Neuronal stem cell (in vitro differentiated cells): Measurements from ENCODE around the gene KLHL21.

Experiments
- DNase-seq: peaks from one replicate; pipeline ENCODE4 v3.0.0-alpha.2; 2013; ENCODE audit warnings: low spot score
- H2AFZ ChIP-seq: one replicate; pipeline ENCODE4 v1.6.1; 2013; ENCODE audit warnings: mild to moderate bottlenecking, low read length, inconsistent platforms
- H2AK5ac ChIP-seq: 2 replicates; pipeline ENCODE4 v1.6.1; 2013; ENCODE audit warnings: low read depth, mild to moderate bottlenecking, inconsistent platforms, low read length, moderate library complexity, mixed read lengths
- H2BK120ac ChIP-seq: 2 replicates; pipeline ENCODE4 v1.6.1; 2013; ENCODE audit warnings: low read depth, mild to moderate bottlenecking, inconsistent platforms, low read length, moderate library complexity, mixed read lengths
- H2BK12ac ChIP-seq: one replicate; pipeline ENCODE4 v1.6.1; 2013; ENCODE audit warnings: low read length, inconsistent platforms
- H2BK15ac ChIP-seq: 2 replicates; pipeline ENCODE4 v1.6.1; 2013; ENCODE audit warnings: mild to moderate bottlenecking, low read length, inconsistent platforms, mixed read lengths
- H2BK5ac ChIP-seq: one replicate; pipeline ENCODE4 v1.6.1; 2013; ENCODE audit warnings: inconsistent platforms, mild to moderate bottlenecking, low read length, moderate library complexity
- H3K14ac ChIP-seq: one replicate; pipeline ENCODE4 v1.6.1; 2013; ENCODE audit warnings: low read length, inconsistent platforms
- H3K18ac ChIP-seq: 2 replicates; pipeline ENCODE4 v1.6.1; 2013; ENCODE audit warnings: low read length, inconsistent platforms
- H3K23ac ChIP-seq: 2 replicates; pipeline ENCODE4 v1.6.1; 2013; ENCODE audit warnings: low read depth, mild to moderate bottlenecking, mixed read lengths, low read length, inconsistent platforms; ENCODE audit not compliant: poor library complexity
- H3K27ac ChIP-seq: replicated peaks from 3 replicates; pipeline ENCODE4 v1.5.1; 2013; ENCODE audit warnings: low read length, inconsistent platforms
- H3K27me3 ChIP-seq, 3 experiments: 2 replicates each; pipeline ENCODE4 v1.6.1; 2013; ENCODE audit warnings: low read length in 3 of 3, mild to moderate bottlenecking in 2 of 3, inconsistent platforms in 1 of 3, low read depth in 1 of 3, mixed read lengths in 1 of 3, moderate library complexity in 1 of 3; ENCODE audit not compliant: control insufficient read depth in 3 of 3, insufficient read depth in 3 of 3
- H3K36me3 ChIP-seq, 2 donors: replicated peaks in 1 of 2; 2 replicates each; pipeline ENCODE4 v1.6.1; 2013; ENCODE audit warnings: low read length in 2 of 2; ENCODE audit not compliant: control insufficient read depth in 2 of 2, insufficient read depth in 2 of 2
- H3K4ac ChIP-seq: 2 replicates; pipeline ENCODE4 v1.6.1; 2013; ENCODE audit warnings: inconsistent platforms, mild to moderate bottlenecking, low read length, moderate library complexity
- H3K4me1 ChIP-seq, 2 donors: 1 replicate in 1 of 2; 2 replicates in 1 of 2; pipeline ENCODE4 v1.6.1; 2013; ENCODE audit warnings: low read length in 2 of 2, low read depth in 1 of 2; ENCODE audit not compliant: control insufficient read depth in 2 of 2, insufficient read depth in 1 of 2
- H3K4me2 ChIP-seq: one replicate; pipeline ENCODE4 v1.6.1; 2013; ENCODE audit warnings: mild to moderate bottlenecking, low read length, inconsistent platforms; ENCODE audit not compliant: insufficient read depth, poor library complexity, severe bottlenecking
- H3K4me3 ChIP-seq, 2 donors: 2 replicates each; pipeline ENCODE4 v1.5.1; 2013; ENCODE audit warnings: low read length in 2 of 2, mild to moderate bottlenecking in 2 of 2, inconsistent platforms in 1 of 2, moderate library complexity in 1 of 2
- H3K79me1 ChIP-seq: one replicate; pipeline ENCODE4 v1.6.1; 2013; ENCODE audit warnings: low read depth, mild to moderate bottlenecking, inconsistent platforms, low read length, moderate library complexity
- H3K9ac ChIP-seq: one replicate; pipeline ENCODE4 v1.6.1; 2013; ENCODE audit warnings: mild to moderate bottlenecking, low read depth, low read length, inconsistent platforms; ENCODE audit not compliant: poor library complexity
- H3K9me3 ChIP-seq, 2 donors: replicated peaks in 1 of 2; 2 replicates each; pipeline versions ENCODE3 to v1.6.1; 2013; ENCODE audit warnings: low read length in 2 of 2, mild to moderate bottlenecking in 2 of 2, inconsistent platforms in 1 of 2, low read depth in 1 of 2, mixed read lengths in 1 of 2, moderate library complexity in 1 of 2; ENCODE audit not compliant: control insufficient read depth in 2 of 2, insufficient read depth in 1 of 2
- H4K8ac ChIP-seq: one replicate; pipeline ENCODE4 v1.6.1; 2013; ENCODE audit warnings: low read depth, mild to moderate bottlenecking, inconsistent platforms, low read length, moderate library complexity
- H4K91ac ChIP-seq: one replicate; pipeline ENCODE4 v1.6.1; 2013; ENCODE audit warnings: low read length, low read depth, mild to moderate bottlenecking, inconsistent platforms; ENCODE audit not compliant: poor library complexity
- WGBS, 2 donors: extraction: QIAGEN DNeasy Blood & Tissue Kit; methylation state at CpG; one replicate each; pipeline ENCODE4 v1.1.7; 2013; ENCODE audit warnings: missing lambda C conversion rate in 2 of 2, mixed read lengths in 1 of 2; ENCODE audit not compliant: insufficient read length in 2 of 2, insufficient replicate concordance in 1 of 2; ENCODE audit errors: extremely low coverage in 2 of 2; 5-methylcytosine and 5-hydroxymethylcytosine counted together

Gene KLHL21

GRCh38 chr1:6603915-6604558, 1.4 kb upstream of the KLHL21 start:
- Histone ChIP-seq H3K4me3 (peak overlapping the region in 1 of 2 donors; percentile 68), H3K27ac (peak overlapping the region; percentile 96)

GRCh38 chr1:6603238-6603914, 707 bp upstream of the KLHL21 start:
- H2BK5ac ChIP-seq, result peak overlapping the region; percentile 77
- peaks cover 4 to 11% of the 10 kb centered on the region in 2 donors for H3K36me3 ChIP-seq
- peak overlapping the region; percentile 94 for H2BK120ac ChIP-seq
- peak overlapping the region; percentile 81 for H2AFZ ChIP-seq
- peak overlapping the region; percentile 37 for H2AK5ac ChIP-seq
- H3K18ac ChIP-seq, result peak overlapping the region; percentile 98
- peak overlapping the region; percentile 97 for H3K4me2 ChIP-seq
- H3K14ac ChIP-seq, result peak overlapping the region; percentile 56
- no peaks in the 10 kb centered on the region for H3K9me3 ChIP-seq
- peaks cover 17 to 19% of the 10 kb centered on the region in 2 donors for H3K4me1 ChIP-seq
- peak overlapping the region; percentile 80 for H3K23ac ChIP-seq
- peak overlapping the region; percentile 76 for H3K4ac ChIP-seq
- WGBS, 2 donors, result no CpG with 5 or more reads among the region's 36 CpGs
- peak overlapping the region; percentile 43 for H4K8ac ChIP-seq
- peaks cover 0 to 6% (median 0%) of the 10 kb centered on the region in 3 experiments for H3K27me3 ChIP-seq
- peak overlapping the region; percentile 68 to 76 for H3K4me3 ChIP-seq
- peak; percentile 67 for DNase-seq
- peak overlapping the region; percentile 41 for H2BK12ac ChIP-seq
- peaks cover 23% of the 10 kb centered on the region for H3K79me1 ChIP-seq
- peak overlapping the region; percentile 96 for H3K27ac ChIP-seq
- peak overlapping the region; percentile 32 for H3K9ac ChIP-seq
- H4K91ac ChIP-seq, result no peak overlapping the region
- peak overlapping the region; percentile 8 for H2BK15ac ChIP-seq

More at GRCh38 chr1:6603915-6604558, 1.4 kb upstream of the KLHL21 start:
- peak overlapping the region; percentile 97 for H3K4me2 ChIP-seq
- H3K9ac ChIP-seq, result peak overlapping the region; percentile 32
- H3K36me3 ChIP-seq, result peaks cover 1 to 7% of the 10 kb centered on the region in 2 donors
- H2BK15ac ChIP-seq, result peak overlapping the region; percentile 8
- H4K91ac ChIP-seq, result no peak overlapping the region
- peak overlapping the region; percentile 98 for H3K18ac ChIP-seq
- H2AFZ ChIP-seq, result peak overlapping the region; percentile 81
- peak; percentile 69 for DNase-seq
- peak overlapping the region; percentile 70 for H4K8ac ChIP-seq
- H3K27me3 ChIP-seq, result peaks cover 0 to 6% (median 0%) of the 10 kb centered on the region in 3 experiments
- no peak overlapping the region for H2AK5ac ChIP-seq
- peaks cover 21% of the 10 kb centered on the region for H3K79me1 ChIP-seq
- peaks cover 17 to 19% of the 10 kb centered on the region in 2 donors for H3K4me1 ChIP-seq
- H3K14ac ChIP-seq, result peak overlapping the region; percentile 38
- WGBS, 2 donors, result no CpG with 5 or more reads among the region's 19 CpGs
- H3K23ac ChIP-seq, result no peak overlapping the region
- peak overlapping the region; percentile 41 for H2BK12ac ChIP-seq
- peak overlapping the region; percentile 77 for H2BK5ac ChIP-seq
- no peak overlapping the region for H3K4ac ChIP-seq
- H2BK120ac ChIP-seq, result peak overlapping the region; percentile 94
- H3K9me3 ChIP-seq, result no peaks in the 10 kb centered on the region

- H3K4me3 ChIP-seq, result peak overlapping the region; percentile 68 to 95
- peak overlapping the region; percentile 96 for H3K4me2 ChIP-seq
- H3K14ac ChIP-seq, result peak overlapping the region; percentile 99
- H4K91ac ChIP-seq, result peak overlapping the region; percentile 68
- H3K36me3 ChIP-seq, result peaks cover 11 to 22% of the 10 kb centered on the region in 2 donors
- H2BK120ac ChIP-seq, result peak overlapping the region; percentile 95
- no peaks in the 10 kb centered on the region for H3K9me3 ChIP-seq
- H2AFZ ChIP-seq, result peak overlapping the region; percentile 91
- no peak for DNase-seq
- H3K23ac ChIP-seq, result peak overlapping the region; percentile 89
- peak overlapping the region; percentile 100 for H3K9ac ChIP-seq
- H3K27ac ChIP-seq, result peak overlapping the region; percentile 63
- peak overlapping the region; percentile 72 for H4K8ac ChIP-seq
- peak overlapping the region; percentile 91 for H3K4ac ChIP-seq
- peak overlapping the region; percentile 97 for H2BK15ac ChIP-seq
- peaks cover 17 to 19% of the 10 kb centered on the region in 2 donors for H3K4me1 ChIP-seq
- no CpG with 5 or more reads among the region's 103 CpGs for WGBS, 2 donors
- H2BK12ac ChIP-seq, result peak overlapping the region; percentile 93
- H3K79me1 ChIP-seq, result peaks cover 23% of the 10 kb centered on the region
- H2AK5ac ChIP-seq, result peak overlapping the region; percentile 49
- peak overlapping the region; percentile 90 for H3K18ac ChIP-seq
- peaks cover 0 to 6% (median 0%) of the 10 kb centered on the region in 3 experiments for H3K27me3 ChIP-seq
- H2BK5ac ChIP-seq, result peak overlapping the region; percentile 43
Observed at GRCh38 chr1:6601923-6602668, 573 bp downstream of the KLHL21 start.
